ENCODE results near the gene STK4. TPM values are rescaled to one million over a fixed set of nuclear protein-coding genes. Genes with fewer than 3 reads are reported as not detected.

STK4 gene
- 13.0 and 29.7 TPM in 2 replicates for total RNA-seq

DNA sequence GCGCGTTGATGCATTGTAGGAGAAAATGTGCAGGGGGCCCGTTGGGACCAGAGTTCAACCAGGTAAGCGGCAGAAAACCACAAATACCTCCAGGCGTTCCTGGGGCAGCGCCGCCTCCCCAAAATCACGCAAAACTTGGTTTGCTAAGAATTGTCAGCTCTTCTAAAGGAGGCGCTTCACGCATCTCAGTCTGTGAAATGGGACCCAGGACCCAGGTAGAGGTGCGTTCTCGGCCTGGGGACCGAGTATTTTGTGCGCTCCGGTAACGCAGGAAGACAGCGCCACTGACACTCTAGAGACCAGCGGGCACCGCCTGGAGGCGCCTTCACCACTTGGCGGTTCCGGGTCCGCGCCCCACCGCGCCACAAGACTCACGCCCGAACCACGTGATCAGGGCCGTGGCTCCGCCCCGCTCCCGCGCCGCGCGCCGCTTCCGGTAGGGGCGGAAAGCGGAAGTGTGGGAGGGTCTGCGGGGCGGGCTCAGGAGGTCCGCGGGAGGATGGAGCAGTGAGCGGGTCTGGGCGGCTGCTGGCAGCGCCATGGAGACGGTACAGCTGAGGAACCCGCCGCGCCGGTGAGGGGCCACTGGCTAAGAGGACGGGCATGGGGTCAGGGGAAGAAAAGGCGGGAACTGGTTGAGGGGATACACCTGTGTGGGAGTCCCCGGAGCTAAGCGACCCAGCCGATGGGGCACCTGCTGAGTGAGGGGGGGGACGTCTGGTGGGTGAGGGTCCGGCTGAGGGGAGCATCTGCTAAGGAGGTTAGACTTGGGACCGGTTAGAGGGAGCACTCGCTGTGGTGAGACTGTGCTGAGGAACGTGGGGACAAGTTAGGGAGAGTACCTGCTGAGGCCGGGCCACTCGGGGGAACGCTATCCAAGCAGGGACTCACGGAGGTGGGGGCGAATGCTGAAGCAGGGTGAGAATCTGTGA, at the start of gene STK4:
Gene STK4, plus strand, starts transcription at position 483 of the 932 bp plus-strand sequence. Its CDS starts 57 bp downstream, at position 540.

DNA sequence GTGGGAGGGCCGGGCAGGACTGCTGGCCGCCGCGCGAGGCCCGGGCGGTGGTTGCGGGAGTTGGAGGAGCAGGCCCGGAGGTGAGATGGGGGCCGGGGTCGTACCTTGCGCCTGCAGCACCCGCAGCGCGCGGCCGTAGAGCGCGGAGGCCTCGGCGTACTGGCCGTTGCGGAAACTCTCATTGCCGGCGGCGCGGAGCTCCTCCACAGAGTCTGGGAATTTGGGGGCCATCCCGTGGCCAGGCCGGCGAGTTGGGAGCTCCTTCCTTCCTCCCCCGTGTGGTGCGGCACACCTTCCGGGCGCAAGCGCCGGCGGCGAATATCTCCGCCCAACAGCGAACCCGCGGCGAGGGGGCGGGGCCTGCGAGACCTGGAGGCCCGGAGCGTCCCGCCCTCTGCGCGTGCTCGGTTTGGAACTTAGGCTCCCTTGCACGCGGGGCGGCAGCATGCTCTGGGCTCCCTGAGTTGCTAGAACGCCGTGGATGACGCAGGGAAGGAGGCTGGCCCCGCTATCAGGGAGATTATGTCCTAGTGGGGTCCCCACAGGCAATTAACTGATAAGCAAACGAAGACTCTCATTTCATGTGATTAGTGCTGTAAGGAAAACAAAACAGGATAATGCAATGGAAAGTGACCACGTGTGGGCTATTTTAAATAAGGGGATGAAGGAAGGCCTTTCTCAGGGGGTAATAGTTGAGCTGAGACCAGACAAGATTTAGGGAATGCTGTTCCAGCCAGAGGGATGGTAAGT, 6.0 kb upstream of the STK4 start, which contains the start of gene TOMM34:
Gene TOMM34, minus strand, starts transcription at position 295 of the 750 bp plus-strand sequence. Its CDS starts 64 bp downstream, at position 231.

DNA sequence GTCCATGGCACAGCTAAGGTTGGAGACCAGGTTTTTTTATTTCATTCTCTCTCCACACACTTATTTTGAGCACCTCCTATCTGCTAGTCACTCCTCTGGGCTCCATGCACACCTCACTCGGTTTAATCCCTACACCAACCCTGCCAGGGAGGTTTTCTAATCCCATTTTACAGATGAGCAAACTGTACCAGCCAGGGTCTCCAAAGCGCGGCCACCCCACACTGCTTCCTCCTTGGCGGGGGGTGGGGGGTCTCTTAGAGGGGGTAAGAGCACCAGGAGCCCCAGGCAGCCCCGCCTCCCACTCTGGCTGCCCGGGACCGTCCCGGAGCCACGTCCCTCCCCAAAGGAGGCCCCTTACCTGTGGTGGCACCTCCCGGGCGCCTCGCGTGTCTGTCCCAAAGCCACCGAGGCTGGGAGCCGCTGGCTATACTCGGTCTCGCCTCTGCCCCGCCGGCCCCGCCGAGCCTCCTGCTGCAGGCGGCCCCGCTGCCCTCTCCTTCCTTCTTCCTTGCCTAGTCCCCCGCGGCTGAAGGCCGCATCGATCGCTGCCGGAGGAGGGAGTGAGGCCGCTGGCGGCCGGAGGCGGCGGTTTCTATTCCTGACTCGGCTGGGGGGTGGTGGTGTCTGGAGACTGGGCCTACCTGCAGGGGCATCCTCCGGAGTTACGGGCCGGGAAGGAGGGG, 134.4 kb downstream of the STK4 start, which contains the start of gene KCNS1:
Gene KCNS1, minus strand, starts transcription at position 565 of the 683 bp plus-strand sequence. CDS start 1,891 bp downstream, outside the sequence.

GRCh38 chr20:45114465-45115385, 148.4 kb downstream of the STK4 start, which contains the start of gene WFDC5:
Gene WFDC5, minus strand, starts transcription at chr20:45115174. Its CDS starts 91 bp downstream, at chr20:45115083.

DNA sequence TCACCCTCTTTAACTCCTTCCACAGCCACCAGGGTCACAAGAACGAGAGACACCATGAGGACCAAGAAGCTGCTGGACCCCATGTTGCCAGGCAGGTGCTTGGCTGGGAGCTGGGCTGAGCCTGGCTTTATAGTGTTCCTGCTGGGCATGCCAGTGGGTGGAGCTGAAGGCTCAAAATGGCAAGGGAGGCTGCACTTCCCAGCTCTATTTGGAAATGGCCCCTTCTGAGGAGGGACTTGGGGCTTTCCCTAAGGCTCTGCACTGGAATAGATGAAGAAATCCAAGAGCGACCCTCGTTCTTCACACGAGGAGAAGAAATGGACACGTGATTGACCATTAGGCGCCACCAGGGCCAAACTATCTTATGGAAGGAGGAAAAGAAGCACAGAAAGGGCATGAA, 158.1 kb downstream of the STK4 start, which contains the start of gene WFDC12:
Gene WFDC12, minus strand, starts transcription at position 101 of the 400 bp plus-strand sequence. Its CDS starts 18 bp downstream, at position 83.

Other genes starting within 250 kb of the STK4 start
- gene KCNK15, start 220.6 kb upstream of the STK4 start, total RNA-seq, result 0.06 TPM in 1 of 2 replicates, not detected in the other
- not detected in 2 replicates for gene RIMS4, start 156.0 kb upstream of the STK4 start, total RNA-seq
- 82.9 and 133 TPM in 2 replicates for gene YWHAB, start 80.8 kb upstream of the STK4 start, total RNA-seq
- 1.3 and 4.5 TPM in 2 replicates for gene PABPC1L, start 56.5 kb upstream of the STK4 start, total RNA-seq
- gene TOMM34, start 6.1 kb upstream of the STK4 start, total RNA-seq, result 12.3 and 13.0 TPM in 2 replicates
- 0.16 and 0.38 TPM in 2 replicates for gene KCNS1, start 134.6 kb downstream of the STK4 start, total RNA-seq
- not detected in 2 replicates for gene WFDC5, start 148.7 kb downstream of the STK4 start, total RNA-seq
- gene WFDC12, start 158.0 kb downstream of the STK4 start, total RNA-seq, result not detected in 2 replicates
- gene PI3, start 208.4 kb downstream of the STK4 start, total RNA-seq, result not detected in 2 replicates
- gene SEMG1, start 240.5 kb downstream of the STK4 start, total RNA-seq, result not detected in 2 replicates